ENCODE data around the gene LRRN4.
A peak's percentile ranks its signal among the peaks of the same experiment; 100 is the strongest.
"Not testable (repeated sequence)": the region's sequence is repeated elsewhere in the genome, so short reads cannot be mapped to it uniquely, and the experiment has no call there.

Gene LRRN4

DNA sequence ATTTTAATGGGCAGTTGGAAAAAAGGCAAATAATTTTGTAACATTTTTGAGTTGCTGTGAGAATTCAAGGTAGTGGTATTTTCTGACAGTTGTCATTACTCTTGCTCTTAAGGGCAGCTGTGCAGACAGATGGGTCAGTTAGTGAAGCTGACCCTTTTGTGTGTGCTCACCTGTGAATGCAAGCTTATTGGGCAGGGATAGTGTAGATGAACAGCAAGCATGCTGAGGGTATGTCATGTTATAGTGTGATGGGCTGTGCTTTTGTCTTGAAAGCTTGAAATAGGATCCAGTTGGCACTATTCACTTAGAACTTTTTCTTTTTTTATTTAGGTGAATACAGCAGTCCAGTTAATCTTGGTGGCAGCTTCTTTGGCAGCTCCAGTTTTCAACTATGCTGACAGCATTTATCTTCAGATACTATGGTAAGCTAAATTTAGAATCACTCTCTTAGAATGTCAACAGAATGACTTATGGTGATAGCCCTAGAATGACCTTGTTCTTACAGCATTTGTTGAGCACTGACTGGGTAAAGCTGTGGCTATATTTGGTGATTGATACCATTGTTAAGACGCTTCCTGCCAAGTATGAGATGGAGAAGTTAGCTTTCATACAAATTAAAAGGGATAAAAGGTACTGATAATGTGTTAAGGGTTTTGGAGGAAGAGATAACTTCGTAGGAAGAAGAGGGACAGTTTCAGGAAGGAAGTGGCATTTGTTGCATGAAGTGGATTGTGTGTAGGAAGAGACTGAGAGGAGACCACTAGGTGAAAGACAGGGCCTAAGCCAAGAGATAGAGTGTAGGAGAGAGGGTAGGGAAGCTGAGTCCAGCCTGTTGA lies 19.5 kb downstream of the LRRN4 start:
- Mint-ChIP-seq H3K27me3 (ENCODE audit: low read depth, poor library complexity) (no peaks in the 10 kb centered on the region), H3K36me3 (ENCODE audit: low read depth) (peaks cover 54% of the 10 kb centered on the region), H3K27ac (peak overlapping the region; percentile 13), H3K9me3 (no peaks in the 10 kb centered on the region), H3K4me1 (peaks cover 9% of the 10 kb centered on the region), H3K4me3 (no peak overlapping the region)
- no peak for TF ChIP-seq CTCF (IDR thresholded peaks at IDR 0.05)
- no peak for DNase-seq

DNA sequence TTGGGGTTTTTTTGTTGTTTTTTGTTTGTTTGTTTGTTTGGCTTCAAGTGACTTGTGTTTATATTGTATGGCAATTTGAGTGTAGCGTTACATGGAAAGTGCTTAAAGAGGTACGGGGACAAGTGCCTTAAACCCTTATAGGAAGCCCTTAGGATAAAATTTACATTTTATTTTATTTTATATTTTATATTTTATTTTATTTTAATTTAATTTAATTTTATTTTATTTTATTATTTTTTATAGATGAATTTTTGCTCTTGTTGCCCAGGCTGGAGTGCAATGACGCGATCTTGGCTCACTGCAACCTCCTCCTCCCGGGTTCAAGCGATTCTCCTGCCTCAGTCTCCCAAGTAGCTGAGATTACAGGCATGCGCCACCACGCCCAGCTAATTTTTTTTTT lies 21.0 kb downstream of the LRRN4 start:
- H3K36me3 Mint-ChIP-seq (ENCODE audit: low read depth), result peaks cover 56% of the 10 kb centered on the region
- H3K27me3 Mint-ChIP-seq (ENCODE audit: low read depth, poor library complexity); H3K9me3 Mint-ChIP-seq; H3K4me3 Mint-ChIP-seq; H3K4me1 Mint-ChIP-seq; DNase-seq; H3K27ac Mint-ChIP-seq: not testable (repeated sequence)

DNA sequence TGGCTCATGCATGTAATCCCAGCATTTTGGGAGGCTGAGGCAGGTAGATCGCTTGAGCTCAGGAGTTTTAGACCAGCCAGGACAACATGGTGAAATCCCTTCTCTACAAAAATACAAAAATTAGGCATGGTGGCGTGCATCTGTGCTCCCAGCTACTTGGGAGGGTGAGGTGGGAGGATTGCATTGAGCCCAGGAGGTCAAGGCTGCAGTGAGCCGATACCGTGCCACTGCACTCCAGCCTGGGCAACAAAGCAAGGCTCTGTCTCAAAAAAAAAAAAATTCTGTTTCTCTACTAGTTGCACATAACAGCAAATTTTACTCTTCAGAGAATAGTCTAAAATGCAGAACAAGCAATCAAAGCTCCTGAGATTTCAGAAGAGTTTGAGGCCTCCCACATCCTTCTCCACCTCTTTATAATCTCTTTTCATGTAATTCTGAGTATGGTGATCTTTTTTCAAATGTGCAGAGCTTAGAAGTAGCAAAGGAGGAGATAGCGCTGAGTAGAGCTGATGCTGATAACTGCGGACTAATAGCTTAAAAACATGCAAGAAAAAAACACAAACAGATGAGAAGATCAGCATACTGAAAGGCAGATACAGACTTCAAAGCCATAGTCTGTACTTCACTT lies 23.3 kb downstream of the LRRN4 start:
- peaks cover 63% of the 10 kb centered on the region for H3K36me3 Mint-ChIP-seq (ENCODE audit: low read depth)
- no peak for DNase-seq
- H3K27me3 Mint-ChIP-seq (ENCODE audit: low read depth, poor library complexity), result no peaks in the 10 kb centered on the region
- TF ChIP-seq CTCF (IDR thresholded peaks at IDR 0.05), result no peak
- H3K27ac Mint-ChIP-seq, result no peak overlapping the region
- H3K9me3 Mint-ChIP-seq, result peaks cover 10% of the 10 kb centered on the region
- H3K4me1 Mint-ChIP-seq, result peaks cover 9% of the 10 kb centered on the region
- no peak overlapping the region for H3K4me3 Mint-ChIP-seq

DNA sequence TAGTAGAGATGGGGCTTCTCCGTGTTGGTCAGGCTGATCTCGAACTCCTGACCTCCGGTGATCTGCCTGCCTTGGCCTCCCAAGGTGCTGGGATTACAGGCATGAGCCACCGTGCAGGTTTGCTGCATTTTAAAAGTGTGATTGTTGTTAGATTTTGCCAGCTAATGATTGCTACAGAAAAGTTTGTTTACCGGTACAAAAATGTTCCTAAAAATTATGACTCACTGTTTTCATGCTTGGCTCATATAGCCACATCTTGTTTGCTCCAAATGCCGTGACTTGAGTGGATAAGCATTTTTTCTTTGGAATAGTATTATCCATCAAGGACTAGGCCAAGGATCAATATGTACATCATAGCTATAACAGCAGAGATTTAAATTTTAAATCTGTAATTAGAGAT lies 24.3 kb downstream of the LRRN4 start:
- no peak overlapping the region for H3K27ac Mint-ChIP-seq
- H3K27me3 Mint-ChIP-seq (ENCODE audit: low read depth, poor library complexity), result no peaks in the 10 kb centered on the region
- H3K4me3 Mint-ChIP-seq, result no peak overlapping the region
- no peak for DNase-seq
- H3K4me1 Mint-ChIP-seq, result peaks cover 9% of the 10 kb centered on the region
- no peak for TF ChIP-seq CTCF (IDR thresholded peaks at IDR 0.05)
- H3K36me3 Mint-ChIP-seq (ENCODE audit: low read depth), result peaks cover 65% of the 10 kb centered on the region
- peaks cover 20% of the 10 kb centered on the region for H3K9me3 Mint-ChIP-seq

- Mint-ChIP-seq H3K27ac (no peak overlapping the region), H3K4me1 (peaks cover 9% of the 10 kb centered on the region)
- no peak for DNase-seq
Observed at GRCh38 chr20:6028818-6029217, 25.0 kb downstream of the LRRN4 start.

More at GRCh38 chr20:6028818-6029217, 25.0 kb downstream of the LRRN4 start:
- peaks cover 28% of the 10 kb centered on the region for H3K9me3 Mint-ChIP-seq
- H3K4me3 Mint-ChIP-seq, result no peak overlapping the region
- no peaks in the 10 kb centered on the region for H3K27me3 Mint-ChIP-seq (ENCODE audit: low read depth, poor library complexity)
- peaks cover 67% of the 10 kb centered on the region for H3K36me3 Mint-ChIP-seq (ENCODE audit: low read depth)
- no peak for TF ChIP-seq CTCF (IDR thresholded peaks at IDR 0.05)
